GM18526 (cell line): ENCODE measurements around the gene CFAP73.

ENCODE experiments used
- POLR2A ChIP-seq: IDR thresholded peaks from 3 replicates; pipeline ENCODE4 v1.6.1; 2011; ENCODE audit not compliant: insufficient read length; ENCODE audit errors: extremely low read depth

The CFAP73 gene

DNA sequence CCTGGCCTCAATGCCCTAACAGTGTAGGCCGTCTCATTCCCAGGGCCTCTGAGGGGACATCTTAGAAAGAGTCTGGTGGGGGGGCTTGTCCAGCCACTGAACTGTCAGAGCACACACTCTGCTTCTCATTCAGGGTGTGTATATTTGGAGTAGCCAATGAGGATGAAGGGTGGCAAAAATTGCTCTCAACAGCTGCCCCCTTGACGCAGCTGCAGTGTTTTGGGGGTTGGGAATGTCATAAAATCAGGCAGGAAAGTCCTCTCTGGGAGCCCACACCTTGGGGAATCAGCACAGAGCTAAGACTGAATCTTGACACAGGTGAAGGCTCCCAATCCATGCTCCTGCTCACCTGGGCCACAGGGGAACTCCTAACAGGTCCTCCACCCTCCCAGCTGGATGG lies 15.5 kb upstream of the CFAP73 start:
- TF ChIP-seq POLR2A: no peak

DNA sequence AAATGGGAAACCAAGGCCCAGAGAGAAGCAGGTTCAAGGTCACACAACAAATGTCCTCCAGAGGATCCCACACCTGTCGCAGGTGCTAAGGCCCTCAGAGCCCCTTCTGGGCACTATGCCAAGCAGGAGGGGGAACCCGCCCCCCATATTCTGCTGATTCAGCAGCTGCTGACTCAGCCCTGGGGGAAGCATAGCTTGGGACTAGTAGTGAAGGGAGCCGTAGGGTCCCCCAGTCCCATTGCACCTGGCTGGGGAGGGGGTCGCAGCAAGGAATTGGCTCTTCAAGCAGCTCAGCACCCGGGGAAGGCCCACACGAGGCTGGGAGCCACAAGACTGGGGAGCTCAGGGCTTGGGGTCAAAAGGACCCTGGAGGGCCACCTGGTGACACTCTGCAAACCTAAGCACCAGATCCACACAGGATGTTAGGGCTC lies 15.0 kb upstream of the CFAP73 start:
- TF ChIP-seq POLR2A: no peak

DNA sequence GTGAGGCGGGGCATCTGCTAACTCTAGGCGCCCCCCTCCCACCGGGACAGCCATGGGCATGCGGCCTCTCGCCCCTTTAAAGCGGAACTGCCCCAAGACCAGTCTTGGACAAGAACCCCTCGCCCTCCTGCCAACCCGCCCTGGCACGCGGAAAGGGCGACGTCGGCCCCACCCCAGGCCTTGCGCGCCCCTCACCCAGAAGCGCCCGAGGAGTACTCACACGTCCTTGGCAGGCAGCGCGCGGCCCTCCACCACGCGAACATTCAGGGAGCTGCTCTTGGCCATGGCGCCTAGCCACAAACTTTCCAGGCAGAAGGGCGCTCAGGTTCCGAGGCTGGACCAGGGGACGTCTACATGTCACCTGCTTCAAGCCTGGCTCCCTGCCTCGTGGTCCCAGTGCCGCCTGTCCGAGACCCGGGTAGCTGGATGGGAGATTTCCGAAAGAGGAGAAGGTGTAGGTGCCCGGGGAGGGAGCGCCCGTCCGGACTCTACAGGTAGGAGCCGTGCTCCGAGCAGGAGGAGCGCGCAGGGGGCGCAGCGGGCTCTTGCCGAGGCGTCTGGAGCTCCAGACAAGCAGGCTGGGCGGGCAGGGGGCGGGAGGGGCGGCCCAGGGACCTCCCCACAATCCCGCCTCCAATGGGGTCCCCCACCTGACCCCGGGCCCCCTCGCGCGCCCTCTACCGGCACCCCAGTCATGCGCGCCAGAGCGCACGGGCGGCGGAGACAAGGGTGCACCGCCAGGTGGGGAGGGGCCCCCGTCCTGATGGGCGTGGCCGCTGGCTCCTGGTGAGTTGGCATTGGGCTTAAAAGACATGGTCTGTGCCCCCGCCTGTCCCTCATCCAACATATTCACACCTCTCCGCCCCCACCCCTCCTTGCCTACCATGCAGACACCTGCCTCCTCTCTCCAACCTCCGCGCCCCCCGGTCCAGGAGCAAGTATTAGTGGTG lies 14.1 kb upstream of the CFAP73 start, which contains the start of gene RASAL1:
Gene RASAL1 (minus strand): TSS at position 584 of the 950 bp plus-strand sequence. CDS start 299 bp downstream, at position 285.
- TF ChIP-seq POLR2A: no peak

DNA sequence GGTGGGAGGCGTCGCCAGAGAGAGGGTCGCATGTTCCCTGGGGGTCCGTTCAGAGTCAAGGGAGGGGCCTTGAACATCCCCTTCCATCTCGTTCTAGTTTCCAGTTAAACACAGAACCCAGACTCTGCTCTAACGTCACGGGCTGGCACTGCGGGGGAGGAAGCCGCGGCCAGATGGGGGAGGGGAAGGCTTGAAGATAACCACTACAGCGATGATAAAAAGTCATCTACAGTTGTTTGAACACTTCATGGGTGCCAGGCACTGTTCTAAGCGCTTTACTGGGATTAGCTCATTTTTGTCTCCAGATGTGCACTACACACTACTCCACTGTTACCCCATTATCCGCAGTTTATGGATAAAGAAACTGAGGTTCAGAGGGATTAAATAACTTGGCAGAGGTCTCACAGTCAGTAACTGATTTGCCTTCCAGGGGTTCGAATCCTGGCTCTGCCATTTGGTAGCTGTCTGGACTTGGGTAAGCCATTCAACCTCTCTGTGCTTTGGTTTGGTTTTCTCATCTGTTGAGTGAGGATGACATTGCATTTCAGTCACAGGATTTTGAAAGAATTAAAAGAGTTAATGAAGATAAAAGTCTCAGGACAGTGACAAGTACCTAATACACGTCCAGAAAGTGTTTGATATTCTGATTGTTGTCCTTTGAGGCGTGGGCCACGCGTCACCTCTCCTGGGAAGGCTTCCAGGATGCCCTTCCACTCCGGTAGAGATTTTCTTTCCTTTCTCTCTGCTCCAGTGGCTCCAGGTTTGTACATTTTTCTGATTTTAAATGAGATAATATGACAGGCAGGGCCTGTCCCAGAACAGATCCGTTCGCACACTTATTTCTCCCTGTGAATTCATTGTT lies 13.2 kb upstream of the CFAP73 start:
- no peak for TF ChIP-seq POLR2A

DNA sequence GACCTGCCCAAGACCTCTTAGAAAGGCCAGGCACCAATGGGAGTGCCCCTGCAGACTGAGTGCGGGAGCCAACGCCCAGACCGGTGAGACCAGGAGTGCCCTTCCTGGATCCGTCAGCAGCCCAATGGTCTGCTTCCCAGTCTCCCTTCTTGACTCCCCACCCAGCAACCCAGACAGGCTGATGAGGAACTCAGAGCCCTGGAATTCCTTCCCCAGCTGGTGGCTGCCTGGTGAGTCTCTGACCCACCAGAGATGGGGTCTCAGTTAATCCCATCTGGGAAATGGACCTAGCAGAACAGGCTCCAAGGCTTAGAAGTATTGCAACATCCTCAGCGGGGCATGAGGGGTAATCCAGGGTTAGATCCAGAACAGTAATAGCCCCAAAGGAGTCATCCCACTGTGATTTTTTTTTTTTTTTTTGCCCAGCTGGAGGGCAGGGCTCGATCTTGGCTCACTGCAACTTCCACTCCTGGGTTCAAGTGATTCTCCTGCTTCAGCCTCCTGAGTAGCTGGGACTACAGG lies 12.5 kb upstream of the CFAP73 start:
- TF ChIP-seq POLR2A: no peak

DNA sequence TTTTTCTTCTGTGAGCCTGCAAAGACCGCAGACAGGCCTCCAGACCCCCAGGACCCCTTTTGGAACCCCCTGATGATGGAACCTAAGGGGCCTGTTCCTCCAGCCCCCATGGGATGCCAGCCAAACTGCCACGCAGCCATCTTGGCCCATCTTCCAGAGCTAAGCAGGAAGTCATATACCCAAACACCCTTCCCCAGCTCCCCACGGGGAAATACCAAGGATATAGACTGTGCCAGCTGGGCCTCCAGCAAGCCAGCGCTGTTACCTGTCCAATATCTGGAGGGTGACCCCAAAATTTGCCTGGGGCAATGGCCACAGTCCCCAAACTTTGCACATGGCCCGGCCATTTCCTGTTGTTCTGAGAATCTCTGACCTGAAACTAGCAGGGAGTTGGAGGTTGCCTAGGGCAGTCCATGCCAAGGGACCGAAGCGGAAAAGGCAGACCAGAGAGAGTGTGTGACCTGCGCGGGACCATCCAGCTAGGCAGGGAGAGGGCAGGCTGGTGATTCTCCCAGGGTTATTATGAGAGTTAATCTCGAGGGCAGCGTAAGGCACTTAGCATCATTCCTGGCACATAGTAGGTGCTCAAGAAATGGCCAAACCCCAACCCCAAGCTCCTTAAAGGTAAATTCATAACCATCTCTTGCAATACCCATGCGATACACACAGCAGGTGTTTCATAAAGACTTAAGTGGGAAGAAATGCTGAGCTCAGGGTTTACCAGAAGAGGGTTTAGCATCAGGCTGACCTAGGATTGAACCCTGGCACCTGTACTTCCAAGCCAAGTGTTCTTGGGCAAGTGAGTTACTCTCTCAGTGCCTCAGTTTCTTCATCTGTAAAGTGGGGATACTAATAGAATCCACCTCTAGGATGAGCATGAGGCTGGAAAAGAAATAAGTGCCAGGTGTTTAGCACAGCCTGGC lies 11.4 kb upstream of the CFAP73 start:
- TF ChIP-seq POLR2A: no peak

DNA sequence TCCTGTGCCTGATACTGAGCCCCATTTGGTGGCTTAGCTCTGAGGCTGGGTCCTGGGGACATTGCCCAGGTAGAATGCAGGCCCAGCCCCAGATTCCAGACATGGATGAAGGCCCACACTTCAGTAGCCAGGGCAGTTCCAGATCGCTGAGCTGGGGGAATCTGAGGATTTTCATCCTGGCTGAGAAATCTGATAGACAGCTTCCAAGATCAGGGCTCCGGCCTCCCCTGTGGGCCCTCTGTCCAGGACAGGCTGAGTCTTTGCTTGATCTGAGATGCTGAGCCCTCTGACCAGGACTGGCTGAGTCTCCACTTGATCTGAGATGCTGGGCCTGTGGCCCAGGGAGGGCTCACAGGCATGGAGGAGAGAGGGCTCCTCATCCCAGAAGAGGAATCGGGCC lies 10.7 kb upstream of the CFAP73 start:
- no peak for TF ChIP-seq POLR2A

DNA sequence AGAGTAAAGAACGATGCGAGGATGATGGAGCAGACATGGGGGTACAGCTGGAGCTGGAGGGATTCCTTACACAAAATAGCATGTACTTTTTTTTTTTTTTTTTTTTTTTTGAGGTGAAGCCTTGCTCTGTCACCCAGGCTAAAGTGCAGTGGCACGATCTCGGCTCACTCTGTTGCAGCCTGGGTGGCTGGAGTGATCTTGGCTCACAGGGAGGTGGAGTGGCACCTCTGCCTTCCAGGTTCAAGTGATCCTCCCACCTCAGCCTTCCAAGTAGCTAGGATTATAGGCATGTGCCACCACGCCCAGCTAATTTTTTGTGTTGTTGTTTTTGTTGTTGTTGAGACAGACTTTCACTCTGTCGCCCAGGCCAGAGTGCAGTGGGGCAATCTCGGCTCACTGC lies 8.8 kb upstream of the CFAP73 start:
- no peak for TF ChIP-seq POLR2A

DNA sequence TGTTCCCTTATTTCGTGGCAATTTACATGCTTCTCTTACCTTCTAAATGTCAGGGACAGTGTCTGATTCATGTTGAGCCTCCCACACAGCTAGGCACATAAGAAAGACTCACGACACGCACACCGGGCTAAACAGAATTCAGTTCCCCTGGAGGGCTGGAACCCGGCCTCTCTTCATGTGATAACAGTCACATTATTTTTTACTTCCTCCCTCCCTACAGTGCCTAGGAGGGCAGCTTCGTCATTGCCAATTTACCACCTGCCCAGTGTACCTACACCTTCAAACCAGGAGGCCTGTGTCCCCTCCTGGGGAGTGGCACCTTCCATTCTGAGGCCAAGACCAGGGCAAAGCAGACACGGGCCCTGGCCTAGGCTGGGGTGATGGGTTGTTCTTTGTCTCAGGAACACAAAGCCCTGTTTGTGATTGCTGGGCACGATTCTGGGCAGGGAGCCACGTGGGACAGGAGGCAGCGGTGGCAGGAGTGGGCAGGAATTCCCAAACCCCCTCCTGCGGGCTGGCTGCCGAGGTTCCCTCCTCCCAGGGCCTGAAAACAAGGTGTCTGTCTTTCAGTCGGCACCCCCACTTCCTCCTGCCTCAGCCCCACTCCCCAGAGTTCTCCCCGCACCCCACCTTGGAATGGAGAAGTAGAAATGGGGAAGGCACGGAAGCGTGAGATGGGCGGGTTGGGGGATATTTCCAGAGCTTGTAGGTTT lies 7.2 kb upstream of the CFAP73 start:
- TF ChIP-seq POLR2A: no peak

DNA sequence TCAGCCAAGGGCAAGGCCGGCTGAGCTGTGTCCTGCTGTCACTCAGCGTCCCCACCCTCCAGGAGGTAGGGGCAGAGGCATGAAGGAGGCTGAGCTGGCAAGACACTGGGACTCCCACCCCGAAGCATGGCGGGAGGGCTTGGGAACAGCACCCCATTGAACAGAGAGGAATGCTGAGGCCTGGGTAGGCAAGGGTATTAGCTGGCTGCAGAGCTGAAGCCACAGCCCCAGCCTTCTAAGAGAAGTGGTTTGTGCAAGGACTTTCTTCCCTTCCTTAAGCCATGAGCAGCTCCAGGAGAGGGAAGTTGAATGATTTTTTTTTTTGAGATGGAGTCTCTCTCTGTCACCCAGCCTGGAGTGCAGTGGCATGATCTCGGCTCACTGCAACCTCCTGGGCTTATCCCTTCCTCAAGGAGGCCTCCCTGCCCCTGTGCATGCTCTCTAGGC lies 6.6 kb upstream of the CFAP73 start:
- TF ChIP-seq POLR2A: no peak

DNA sequence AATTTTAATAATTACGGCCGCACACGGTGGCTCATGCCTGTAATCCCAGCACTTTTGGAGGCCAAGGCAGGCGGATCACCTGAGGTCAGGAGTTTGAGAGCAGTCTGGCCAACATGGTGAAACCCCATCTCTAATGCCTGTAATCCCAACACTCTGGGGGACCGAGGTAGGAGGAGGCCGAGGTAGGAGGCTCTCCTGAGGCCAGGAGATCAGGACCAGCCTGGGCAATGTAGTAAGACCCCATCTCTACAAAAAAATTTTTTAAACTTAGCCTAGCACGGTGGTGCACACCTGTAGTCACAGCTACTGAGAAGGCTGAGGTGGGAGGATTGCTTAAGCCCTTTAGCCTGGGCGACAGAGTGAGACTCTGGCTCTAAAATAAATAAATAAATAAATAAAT lies 5.6 kb upstream of the CFAP73 start:
- no peak for TF ChIP-seq POLR2A

DNA sequence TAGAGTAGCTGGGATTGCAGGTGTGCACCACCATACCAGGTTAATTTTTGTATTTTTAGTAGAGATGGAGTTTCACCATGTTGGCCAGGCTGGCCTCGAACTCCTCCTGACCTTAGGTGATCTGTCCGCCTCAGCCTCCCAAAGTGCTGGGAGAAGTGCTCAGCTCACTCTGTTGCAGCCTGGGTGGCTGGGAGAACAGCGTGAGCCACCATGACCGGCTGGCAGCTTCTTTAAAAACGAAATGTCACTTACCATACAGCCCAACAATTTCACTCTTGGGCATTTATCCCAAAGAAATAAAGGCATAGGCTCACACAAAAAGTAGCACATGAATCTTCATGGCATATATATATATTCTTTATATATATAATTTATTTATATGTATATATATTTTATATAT lies 4.7 kb upstream of the CFAP73 start:
- no peak for TF ChIP-seq POLR2A

DNA sequence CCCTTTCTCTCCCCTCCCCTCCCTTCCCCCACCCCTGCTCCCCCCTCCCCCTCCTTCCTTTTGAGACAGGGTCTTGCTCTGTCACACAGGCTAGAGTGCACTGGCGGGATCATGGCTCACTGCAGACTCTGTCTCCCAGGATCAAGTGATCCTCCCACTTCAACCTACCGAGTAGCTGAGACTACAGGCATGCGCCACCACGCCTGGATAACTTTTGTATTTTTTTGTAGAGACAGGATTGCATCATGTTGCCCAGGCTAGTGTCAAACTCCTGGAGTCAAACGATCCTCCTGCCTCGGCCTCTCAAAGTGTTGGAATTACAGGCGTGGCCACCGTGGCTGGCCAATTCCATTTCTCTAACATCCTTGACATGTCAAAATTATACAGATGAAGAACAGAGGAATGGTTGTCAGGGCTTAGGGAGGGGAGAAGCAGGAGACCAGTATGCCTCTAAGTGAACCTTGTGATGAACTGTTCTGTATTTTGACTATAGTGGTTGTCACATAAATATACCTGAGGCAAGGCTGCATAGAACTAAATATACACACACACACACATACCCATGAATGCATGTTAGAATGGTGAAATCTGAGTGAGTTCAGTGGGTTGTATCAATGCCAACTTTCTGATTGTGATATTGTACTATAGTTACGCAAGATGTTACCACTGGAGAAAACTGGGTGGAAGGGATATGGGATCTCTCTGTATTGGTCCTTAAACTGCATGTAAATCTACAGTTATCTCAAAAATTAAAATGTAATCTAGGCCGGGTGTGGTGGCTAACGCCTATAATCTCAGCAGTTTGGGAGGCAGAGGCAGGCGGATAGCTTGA lies 3.6 kb upstream of the CFAP73 start:
- TF ChIP-seq POLR2A: no peak
